T-helper 17 cell (primary cell): ENCODE data around the gene TERB1. TPM values are rescaled to one million over a fixed set of nuclear protein-coding genes. Genes with fewer than 3 reads are reported as not detected.
"Not testable (repeated sequence)": the region's sequence is repeated elsewhere in the genome, so short reads cannot be mapped to it uniquely, and the experiment has no call there.

Experiments used
- ATAC-seq: fragments of 150-1000 bp; cut with Tn5 transposase; 2 replicates; pipeline ENCODE4 v1.10.0; 2021; ENCODE audit warnings: mild to moderate bottlenecking, moderate library complexity
- DNase-seq, 3 donors: peaks; one replicate each; pipeline versions ENCODE4 v3.0.0 to v3.0.0-alpha.2; 2020 to 2021
- H3K9me3 ChIP-seq: one replicate; pipeline ENCODE4 v1.7.0; 2013; ENCODE audit warnings: low read length, mild to moderate bottlenecking; ENCODE audit not compliant: control insufficient read depth, poor library complexity, severe bottlenecking
- H3K27ac Mint-ChIP-seq: one replicate; pipeline ENCODE4 v1.8.0; 2022; ENCODE audit warnings: mild to moderate bottlenecking, moderate library complexity, mixed read lengths
- H3K27me3 Mint-ChIP-seq: one replicate; pipeline ENCODE4 v1.8.0; 2022; ENCODE audit warnings: mixed read lengths
- H3K36me3 Mint-ChIP-seq: one replicate; pipeline ENCODE4 v1.8.0; 2022; ENCODE audit warnings: low read depth, mixed read lengths
- H3K4me1 Mint-ChIP-seq: one replicate; pipeline ENCODE4 v1.8.0; 2022; ENCODE audit warnings: mild to moderate bottlenecking, mixed read lengths
- H3K4me3 Mint-ChIP-seq: one replicate; pipeline ENCODE4 v1.8.0; 2022; ENCODE audit warnings: mild to moderate bottlenecking, moderate library complexity, mixed read lengths
- total RNA-seq, 4 donors: library from RNA in 2 of 4; stranded (reverse) in 2 of 4; gene quantifications; one replicate each; pipeline ENCODE4 v1.2.3 and lab custom pipeline; 2022 to 2026

Gene TERB1
- total RNA-seq, 2 donors from 2014 or later, result 0.40 TPM; not detected in 1

DNA sequence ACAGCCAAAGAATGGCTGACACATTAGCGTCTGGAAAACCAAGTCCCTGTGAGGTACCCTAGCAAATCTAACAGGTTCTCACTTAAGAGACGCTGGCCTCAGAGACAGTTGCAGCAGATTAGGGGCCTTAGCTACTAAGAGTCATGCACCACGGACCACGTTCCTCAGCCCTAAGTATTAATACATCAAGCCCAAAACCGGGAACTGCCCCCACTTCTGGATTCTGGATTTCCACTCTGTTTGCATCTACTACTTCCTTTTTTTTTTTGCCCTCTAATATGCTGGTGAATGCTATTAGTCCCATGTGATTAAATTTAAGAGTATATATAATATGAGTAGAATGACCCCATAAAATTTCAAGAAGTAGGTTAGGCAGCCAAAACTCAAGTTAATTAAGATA is 775 bp upstream of the TERB1 start:
- no peak for ATAC-seq
- Mint-ChIP-seq H3K27me3 (no peaks in the 10 kb centered on the region), H3K4me3 (no peak overlapping the region), H3K4me1 (no peaks in the 10 kb centered on the region), H3K36me3 (peaks cover 9% of the 10 kb centered on the region), H3K27ac (peak overlapping the region; percentile 9)
- no peak for DNase-seq
- no peaks in the 10 kb centered on the region for H3K9me3 ChIP-seq

DNA sequence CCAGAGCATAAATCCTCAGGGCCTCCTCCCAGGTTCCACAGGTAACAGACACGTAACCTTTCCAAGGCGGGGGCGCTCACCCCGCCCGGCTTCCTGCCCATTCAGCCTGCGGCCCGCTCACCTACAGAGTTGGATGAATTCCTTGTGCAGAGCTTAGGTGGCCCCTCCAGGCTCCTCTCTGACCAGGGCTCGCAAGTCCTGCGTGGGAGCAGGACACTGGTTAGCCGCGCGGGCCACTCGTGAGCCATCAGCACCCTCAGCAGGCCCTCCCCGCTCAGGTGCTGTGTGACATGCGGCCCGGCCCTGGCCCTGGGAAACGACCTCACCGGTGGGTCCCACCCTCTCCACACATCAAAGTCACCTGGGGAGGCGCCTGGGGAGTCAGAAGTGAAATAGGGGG is 528 bp downstream of the TERB1 start:
- Mint-ChIP-seq H3K4me1 (no peaks in the 10 kb centered on the region), H3K4me3 (no peak overlapping the region), H3K36me3 (peaks cover 9% of the 10 kb centered on the region), H3K27me3 (no peaks in the 10 kb centered on the region), H3K27ac (no peak overlapping the region)
- DNase-seq (no peak), ATAC-seq (no peak)
- H3K9me3 ChIP-seq, result no peaks in the 10 kb centered on the region

DNA sequence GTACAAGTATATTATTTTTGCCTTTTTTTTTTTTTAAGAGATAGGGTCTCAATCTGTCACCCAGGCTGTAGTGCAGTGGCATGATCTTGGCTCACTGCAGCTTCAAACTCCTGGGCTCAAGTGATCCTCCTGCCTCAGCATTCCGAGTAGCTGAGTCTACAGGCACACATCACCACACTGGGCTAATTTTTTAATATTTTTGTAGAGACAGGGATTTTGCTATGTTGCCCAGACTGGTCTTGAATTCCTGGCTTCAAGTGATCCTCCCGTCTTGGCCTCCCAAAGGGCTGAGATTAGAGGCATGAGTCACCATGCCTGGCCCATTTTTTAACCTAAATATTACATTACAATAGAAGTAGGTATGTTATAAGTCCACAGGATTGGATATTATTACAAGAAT is 3.2 kb downstream of the TERB1 start:
- no peak for ATAC-seq

DNA sequence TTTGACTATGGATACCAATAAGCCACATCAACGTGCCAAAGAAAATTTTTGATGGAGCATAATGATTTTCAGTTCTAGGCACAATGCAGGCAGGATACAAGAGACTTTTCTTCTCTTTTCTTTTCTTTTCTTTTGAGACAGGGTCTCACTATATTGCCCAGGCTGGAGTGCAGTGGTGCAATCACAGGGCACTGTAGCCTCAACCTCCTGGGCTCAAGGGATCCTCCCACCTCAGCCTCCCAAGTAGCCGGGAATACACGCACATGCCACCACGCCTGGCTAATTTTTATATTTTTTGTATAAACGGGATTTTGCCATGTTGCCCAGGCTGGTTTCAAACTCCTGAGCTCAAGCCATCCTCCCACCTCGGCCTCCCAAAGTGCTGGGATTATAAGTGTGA is 7.4 kb downstream of the TERB1 start:
- not testable (repeated sequence) for H3K4me1 Mint-ChIP-seq, DNase-seq, H3K9me3 ChIP-seq, H3K27me3 Mint-ChIP-seq, H3K27ac Mint-ChIP-seq, H3K4me3 Mint-ChIP-seq, H3K36me3 Mint-ChIP-seq, ATAC-seq

More for the DNA sequence above, 3.2 kb downstream of the TERB1 start:
- no peaks in the 10 kb centered on the region for H3K4me1 Mint-ChIP-seq
- no peak overlapping the region for H3K4me3 Mint-ChIP-seq
- no peaks in the 10 kb centered on the region for H3K27me3 Mint-ChIP-seq
- H3K9me3 ChIP-seq, result no peaks in the 10 kb centered on the region
- H3K36me3 Mint-ChIP-seq, result no peaks in the 10 kb centered on the region
- no peak for DNase-seq
- no peak overlapping the region for H3K27ac Mint-ChIP-seq

DNA sequence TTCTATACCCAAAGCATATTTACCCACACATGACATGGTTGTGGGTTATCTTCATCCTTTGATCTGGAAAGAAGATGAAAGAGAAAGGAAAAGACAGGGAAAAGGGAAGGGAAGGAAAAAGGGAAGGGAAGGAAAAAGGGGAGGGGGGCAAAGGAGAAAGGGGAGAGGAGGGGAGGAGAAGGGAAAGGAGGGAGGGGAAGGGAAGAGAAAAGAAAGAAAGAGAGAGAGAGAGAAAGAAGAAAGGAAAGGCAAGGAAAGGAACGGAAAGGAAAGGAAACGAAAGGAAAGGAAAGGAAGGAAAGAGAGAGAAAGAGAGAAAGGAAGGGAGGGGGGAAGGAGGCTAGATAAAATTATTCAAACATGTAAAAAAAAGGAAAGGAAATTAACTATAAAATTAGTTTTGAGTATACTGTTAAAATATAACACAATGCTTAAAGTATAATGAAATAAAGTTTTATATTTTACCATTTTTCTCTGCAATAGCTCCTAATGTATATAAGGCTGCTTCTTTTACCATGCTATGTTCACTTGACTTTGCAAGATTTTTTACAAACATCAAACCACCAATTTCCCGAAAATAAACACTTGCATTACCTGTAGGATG is 11.2 kb downstream of the TERB1 start:
- Mint-ChIP-seq H3K4me1 (no peaks in the 10 kb centered on the region), H3K4me3 (no peak overlapping the region), H3K27ac (no peak overlapping the region), H3K36me3 (no peaks in the 10 kb centered on the region), H3K27me3 (no peaks in the 10 kb centered on the region)
- H3K9me3 ChIP-seq, result no peaks in the 10 kb centered on the region
- DNase-seq (no peak), ATAC-seq (no peak)

DNA sequence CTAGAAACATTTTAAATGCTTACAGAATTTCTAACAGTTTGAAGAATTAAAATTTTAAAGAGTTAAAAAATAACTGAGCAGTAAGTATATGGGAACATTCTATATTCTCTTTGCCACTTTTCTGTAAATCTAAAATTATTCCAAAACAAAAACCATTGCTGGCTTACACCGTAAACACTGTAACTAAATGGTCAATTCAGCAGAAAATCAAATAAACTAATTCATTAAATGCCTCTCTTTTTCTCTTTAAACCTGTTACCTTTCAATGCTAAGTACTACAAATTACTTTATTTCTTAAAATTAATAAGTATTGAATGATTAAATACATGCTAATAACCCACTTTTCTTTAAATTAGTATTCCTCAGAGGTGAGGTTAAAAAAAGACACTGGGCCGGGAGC is 14.0 kb downstream of the TERB1 start:
- H3K4me3 Mint-ChIP-seq, result no peak overlapping the region
- H3K4me1 Mint-ChIP-seq, result no peaks in the 10 kb centered on the region
- no peaks in the 10 kb centered on the region for H3K9me3 ChIP-seq
- no peak for ATAC-seq
- H3K36me3 Mint-ChIP-seq, result no peaks in the 10 kb centered on the region
- H3K27ac Mint-ChIP-seq, result no peak overlapping the region
- no peak for DNase-seq
- H3K27me3 Mint-ChIP-seq, result no peaks in the 10 kb centered on the region

DNA sequence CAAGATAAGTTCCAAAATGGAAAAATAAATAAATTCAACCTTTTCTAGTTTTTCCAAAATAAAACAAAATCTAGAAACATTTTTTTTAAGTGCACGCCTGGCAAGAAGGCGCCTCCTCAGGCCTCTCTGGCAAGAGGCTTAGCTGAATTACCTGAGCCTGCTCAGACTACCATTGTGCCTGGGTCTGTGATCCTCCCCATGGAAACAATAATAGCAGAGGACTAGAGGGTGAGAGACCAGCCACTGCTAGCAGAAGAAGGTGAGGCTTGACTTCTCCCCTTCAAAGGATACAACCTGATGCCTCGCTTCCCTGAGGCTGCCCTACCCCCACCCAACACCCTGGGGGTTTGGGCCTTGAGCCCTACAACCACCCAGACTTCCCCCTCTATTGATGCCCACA is 14.8 kb downstream of the TERB1 start:
- ATAC-seq, result no peak

DNA sequence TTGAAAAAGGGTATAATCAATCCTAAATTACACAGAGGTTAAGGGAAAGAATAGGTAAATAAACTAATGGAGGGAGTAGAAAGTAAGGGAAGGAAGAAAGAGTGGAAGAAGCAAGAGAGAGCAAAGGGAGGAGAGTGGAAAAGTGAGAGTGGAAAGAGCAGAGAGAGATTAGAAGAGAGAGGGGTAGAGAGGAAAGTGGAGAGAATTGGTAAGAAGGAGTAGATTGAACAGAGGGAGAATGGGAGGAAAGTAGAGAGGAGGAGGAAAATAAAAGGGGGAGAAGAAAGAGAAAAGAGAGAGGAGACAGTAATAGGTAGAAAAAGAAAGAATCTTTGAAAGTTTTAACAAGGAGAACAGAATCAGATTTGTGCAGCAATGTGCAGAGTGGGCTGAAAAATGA is 24.9 kb downstream of the TERB1 start:
- DNase-seq, result no peak
- no peak for ATAC-seq
- Mint-ChIP-seq H3K4me3 (no peak overlapping the region), H3K36me3 (no peaks in the 10 kb centered on the region), H3K27ac (no peak overlapping the region), H3K27me3 (no peaks in the 10 kb centered on the region), H3K4me1 (no peaks in the 10 kb centered on the region)
- no peaks in the 10 kb centered on the region for H3K9me3 ChIP-seq

More for the DNA sequence above, 14.8 kb downstream of the TERB1 start:
- H3K4me1 Mint-ChIP-seq, result no peaks in the 10 kb centered on the region
- DNase-seq, result no peak
- no peaks in the 10 kb centered on the region for H3K27me3 Mint-ChIP-seq
- H3K27ac Mint-ChIP-seq, result no peak overlapping the region
- no peaks in the 10 kb centered on the region for H3K36me3 Mint-ChIP-seq
- no peak overlapping the region for H3K4me3 Mint-ChIP-seq
- no peaks in the 10 kb centered on the region for H3K9me3 ChIP-seq

DNA sequence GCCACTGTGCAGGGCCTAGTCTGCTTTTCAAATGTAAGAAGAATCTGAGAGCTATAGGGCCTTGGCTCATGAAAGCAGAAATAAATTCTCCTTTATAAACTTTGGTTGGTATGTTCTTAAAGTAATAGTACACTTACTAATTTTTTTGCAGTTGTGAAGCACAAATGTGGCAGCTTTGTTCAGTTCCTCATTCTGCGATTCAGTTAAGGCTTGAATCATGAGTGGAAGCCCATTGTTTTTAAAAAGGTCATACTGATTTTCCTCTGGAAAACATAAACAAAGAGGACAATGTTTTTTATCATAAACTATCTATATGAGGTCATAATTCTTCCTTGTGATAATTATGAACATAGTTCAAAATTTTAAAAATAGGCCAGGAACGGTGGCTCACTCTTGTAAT is 26.4 kb downstream of the TERB1 start:
- Mint-ChIP-seq H3K27ac (no peak overlapping the region), H3K27me3 (no peaks in the 10 kb centered on the region), H3K36me3 (no peaks in the 10 kb centered on the region), H3K4me1 (no peaks in the 10 kb centered on the region), H3K4me3 (no peak overlapping the region)
- ATAC-seq (no peak), DNase-seq (no peak)
- H3K9me3 ChIP-seq, result no peaks in the 10 kb centered on the region

DNA sequence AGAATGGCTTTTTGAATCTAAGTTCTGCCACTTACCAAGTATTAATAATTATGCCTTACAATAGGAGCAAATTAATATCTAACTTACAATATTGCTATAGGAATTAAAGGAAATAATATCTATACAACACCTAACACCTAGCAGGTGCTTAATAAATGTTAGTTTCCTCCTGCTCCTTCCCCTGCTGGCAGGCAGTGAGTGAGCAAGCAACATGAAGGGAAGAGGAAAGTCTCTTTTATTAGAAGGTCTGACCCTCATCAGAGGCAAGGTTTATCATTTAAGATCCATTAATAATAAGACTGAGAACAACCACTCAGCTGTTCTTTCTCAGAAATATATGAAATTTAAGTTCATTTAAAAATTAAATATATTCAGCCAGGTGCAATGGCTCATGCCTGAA is 43.3 kb downstream of the TERB1 start:
- H3K27me3 Mint-ChIP-seq, result peaks cover 2% of the 10 kb centered on the region
- DNase-seq (no peak), ATAC-seq (no peak)
- H3K36me3 Mint-ChIP-seq, result no peaks in the 10 kb centered on the region
- H3K4me3 Mint-ChIP-seq, result no peak overlapping the region
- no peaks in the 10 kb centered on the region for H3K4me1 Mint-ChIP-seq
- H3K27ac Mint-ChIP-seq, result no peak overlapping the region
- no peaks in the 10 kb centered on the region for H3K9me3 ChIP-seq

DNA sequence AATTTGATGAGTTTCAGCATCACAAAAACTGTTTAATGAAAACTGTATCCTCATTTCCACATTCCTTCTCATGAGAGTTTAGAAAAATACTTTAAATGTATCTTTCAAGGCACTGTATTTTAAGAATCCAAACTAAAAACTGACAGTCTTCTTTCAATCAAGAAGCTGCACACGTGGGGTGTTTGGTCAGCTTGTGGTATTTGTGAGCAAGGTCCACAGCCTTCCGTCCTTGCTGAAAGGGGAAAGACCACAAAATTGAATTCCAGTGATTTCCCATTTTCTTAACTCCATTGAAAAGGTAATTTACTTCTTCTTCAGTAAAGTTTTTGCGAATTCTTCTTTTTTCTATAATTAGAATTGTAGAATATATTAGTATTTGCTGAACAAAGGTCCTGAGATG is 46.6 kb downstream of the TERB1 start:
- DNase-seq (no peak), ATAC-seq (no peak)
- H3K36me3 Mint-ChIP-seq, result no peaks in the 10 kb centered on the region
- H3K9me3 ChIP-seq, result no peaks in the 10 kb centered on the region
- H3K4me3 Mint-ChIP-seq, result no peak overlapping the region
- peaks cover 12% of the 10 kb centered on the region for H3K4me1 Mint-ChIP-seq
- peaks cover 11% of the 10 kb centered on the region for H3K27me3 Mint-ChIP-seq
- H3K27ac Mint-ChIP-seq, result no peak overlapping the region

DNA sequence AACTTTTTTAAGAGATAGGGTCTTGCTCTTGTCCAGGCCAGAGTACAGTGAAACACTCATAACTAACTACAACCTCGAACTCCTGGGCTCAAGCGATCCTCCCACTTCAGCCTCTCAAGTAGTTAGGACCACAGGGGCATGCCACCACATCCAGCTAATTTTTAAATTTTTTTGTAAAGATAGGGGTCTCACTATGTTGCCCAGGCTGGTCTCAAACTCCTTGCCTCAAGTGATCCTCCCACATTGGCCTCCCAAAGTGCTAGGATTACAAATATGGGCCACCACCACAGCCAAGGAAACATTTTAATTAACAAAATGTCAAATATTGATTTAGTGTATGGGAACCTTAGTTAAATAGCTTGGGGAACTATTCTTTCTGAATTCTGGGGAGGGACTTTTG is 47.2 kb downstream of the TERB1 start:
- ATAC-seq (no peak), DNase-seq (no peak)
- Mint-ChIP-seq H3K36me3 (no peaks in the 10 kb centered on the region), H3K27me3 (peaks cover 11% of the 10 kb centered on the region), H3K27ac (no peak overlapping the region), H3K4me3 (no peak overlapping the region), H3K4me1 (peaks cover 17% of the 10 kb centered on the region)
- H3K9me3 ChIP-seq, result no peaks in the 10 kb centered on the region

DNA sequence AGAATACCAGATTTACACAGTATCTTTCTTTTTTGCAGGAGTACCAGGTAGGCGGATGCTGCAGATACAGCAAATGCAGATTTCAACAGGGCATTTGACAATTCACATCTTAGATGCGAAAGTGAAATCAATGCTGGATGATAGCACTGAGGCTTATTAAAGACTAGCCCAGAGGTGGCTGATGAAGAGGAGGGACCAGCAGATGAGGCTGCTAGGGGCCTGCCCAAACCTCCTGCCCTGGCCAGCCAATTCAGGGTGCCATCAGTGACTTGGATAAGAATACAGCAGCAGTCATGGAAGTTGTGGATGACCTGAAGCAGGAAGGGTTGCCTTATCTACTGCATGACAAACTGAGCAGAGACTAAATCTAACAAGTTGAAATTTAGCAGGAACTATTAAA is 48.4 kb downstream of the TERB1 start:
- Mint-ChIP-seq H3K4me1 (peaks cover 25% of the 10 kb centered on the region), H3K36me3 (peaks cover 4% of the 10 kb centered on the region), H3K27me3 (peaks cover 11% of the 10 kb centered on the region), H3K27ac (no peak overlapping the region), H3K4me3 (no peak overlapping the region)
- H3K9me3 ChIP-seq, result no peaks in the 10 kb centered on the region
- ATAC-seq, result no peak
- DNase-seq, result no peak

DNA sequence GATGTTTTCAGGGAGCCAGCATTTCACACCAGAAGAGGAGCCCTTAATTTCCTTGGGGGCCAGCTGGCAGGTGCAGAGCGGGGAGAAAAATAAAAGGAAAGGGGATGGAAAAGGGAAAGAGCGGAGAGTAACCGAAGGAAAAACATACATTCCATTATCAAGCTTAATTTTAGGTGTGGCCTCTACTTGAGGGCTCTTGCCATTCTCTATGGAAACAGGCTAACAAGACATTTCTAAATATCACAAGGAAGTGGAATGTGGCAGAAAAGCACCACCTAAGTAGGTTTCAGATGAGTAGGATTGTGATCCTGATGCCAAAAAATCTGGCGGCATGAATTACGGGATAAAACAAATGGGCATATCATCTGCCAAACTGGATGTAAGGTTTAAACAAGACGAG is 49.0 kb downstream of the TERB1 start:
- Mint-ChIP-seq H3K27me3 (peaks cover 11% of the 10 kb centered on the region), H3K4me3 (peak overlapping the region; percentile 92), H3K4me1 (peaks cover 25% of the 10 kb centered on the region), H3K36me3 (peaks cover 4% of the 10 kb centered on the region), H3K27ac (peak overlapping the region; percentile 94)
- no peak for DNase-seq
- H3K9me3 ChIP-seq, result no peaks in the 10 kb centered on the region
- no peak for ATAC-seq
